ENCODE measurements around the gene FBXL22.
"Not testable (repeated sequence)": the region's sequence is repeated elsewhere in the genome, so short reads cannot be mapped to it uniquely, and the experiment has no call there.

The FBXL22 gene

GRCh38 chr15:63617627-63618026 lies 20.4 kb downstream of the FBXL22 start:
- DNase-seq: not testable (repeated sequence)

- not testable (repeated sequence) for DNase-seq
Measured at GRCh38 chr15:63620760-63621159, 23.6 kb downstream of the FBXL22 start.

- DNase-seq: no peak
Measured at GRCh38 chr15:63623232-63623969, 26.2 kb downstream of the FBXL22 start.

GRCh38 chr15:63626955-63627354 lies 29.8 kb downstream of the FBXL22 start:
- no peak for DNase-seq

- DNase-seq: no peak
Measured at GRCh38 chr15:63628123-63628822, 31.1 kb downstream of the FBXL22 start.

- no peak for DNase-seq
Measured at GRCh38 chr15:63630036-63630751, 33.0 kb downstream of the FBXL22 start.

- no peak for DNase-seq
Measured at GRCh38 chr15:63633312-63633711, 36.1 kb downstream of the FBXL22 start.

GRCh38 chr15:63634154-63634553 lies 37.0 kb downstream of the FBXL22 start:
- no peak for DNase-seq

- no peak for DNase-seq
Measured at GRCh38 chr15:63636518-63637061, 39.4 kb downstream of the FBXL22 start.

- no peak for DNase-seq
Measured at GRCh38 chr15:63638839-63639238, 41.7 kb downstream of the FBXL22 start.

- DNase-seq: no peak
Measured at GRCh38 chr15:63640146-63640545, 43.0 kb downstream of the FBXL22 start.

Measured in NCI-H2081 treated with DMSO at 0.1 percent for 48 hours (cell line).